ENCODE data around the gene C5orf22. TPM values are rescaled to one million over a fixed set of nuclear protein-coding genes. Genes with fewer than 3 reads are reported as not detected.

Gene C5orf22
- total and polyA plus RNA-seq, 4 donors: 4.6 to 10.3 (median 7.0) TPM

- DNase-seq (ENCODE audit: low spot score): no peak
- 34% methylated on average over 3 of the region's 3 CpGs for WGBS
- H3K36me3 ChIP-seq (ENCODE audit: control insufficient read depth in 4 of 4, insufficient read depth in 3 of 4, low read depth in 1 of 4, low read length in 3 of 4): no peaks in the 10 kb centered on the region
These were observed 49.5 kb downstream of the C5orf22 start for GRCh38 chr5:31581498-31582099.

DNA sequence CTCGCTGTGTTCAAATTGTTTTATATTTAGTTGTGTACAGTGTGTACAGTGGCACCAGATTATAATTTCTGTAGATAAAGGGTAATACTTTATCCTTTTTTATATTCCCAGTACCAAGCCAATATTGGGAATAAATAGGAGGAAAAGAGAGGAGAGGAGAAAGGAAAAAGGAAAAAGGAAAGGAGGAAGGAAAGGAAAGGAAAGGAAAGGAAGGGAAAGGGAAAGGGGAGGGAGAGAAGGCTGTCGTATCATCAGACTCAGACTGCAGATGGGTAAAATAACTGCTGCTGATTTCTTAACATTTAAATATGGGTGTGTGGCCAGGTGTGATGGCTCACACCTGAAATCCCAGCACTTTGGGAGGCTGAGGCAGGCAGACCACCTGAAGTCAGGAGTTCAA is 51.0 kb downstream of the C5orf22 start:
- no peaks in the 10 kb centered on the region for H3K9me3 ChIP-seq (ENCODE audit: control insufficient read depth in 4 of 4, low read length in 3 of 4)
- no peak overlapping the region for H3K4me3 ChIP-seq (ENCODE audit: low read depth in 1 of 3, low read length in 3 of 3)
- no peaks in the 10 kb centered on the region for H3K4me1 ChIP-seq (ENCODE audit: control insufficient read depth in 4 of 4, insufficient read depth in 4 of 4, low read length in 3 of 4)
- no peaks in the 10 kb centered on the region for H3K36me3 ChIP-seq (ENCODE audit: control insufficient read depth in 4 of 4, insufficient read depth in 3 of 4, low read depth in 1 of 4, low read length in 3 of 4)
- H3K9ac ChIP-seq (ENCODE audit: low read depth in 1 of 2, low read length in 2 of 2): no peak overlapping the region
- no peak for DNase-seq (ENCODE audit: low spot score)
- H3K27ac ChIP-seq (ENCODE audit: low read depth in 1 of 2, low read length in 2 of 2): no peak overlapping the region
- TF ChIP-seq, protein P1, sequence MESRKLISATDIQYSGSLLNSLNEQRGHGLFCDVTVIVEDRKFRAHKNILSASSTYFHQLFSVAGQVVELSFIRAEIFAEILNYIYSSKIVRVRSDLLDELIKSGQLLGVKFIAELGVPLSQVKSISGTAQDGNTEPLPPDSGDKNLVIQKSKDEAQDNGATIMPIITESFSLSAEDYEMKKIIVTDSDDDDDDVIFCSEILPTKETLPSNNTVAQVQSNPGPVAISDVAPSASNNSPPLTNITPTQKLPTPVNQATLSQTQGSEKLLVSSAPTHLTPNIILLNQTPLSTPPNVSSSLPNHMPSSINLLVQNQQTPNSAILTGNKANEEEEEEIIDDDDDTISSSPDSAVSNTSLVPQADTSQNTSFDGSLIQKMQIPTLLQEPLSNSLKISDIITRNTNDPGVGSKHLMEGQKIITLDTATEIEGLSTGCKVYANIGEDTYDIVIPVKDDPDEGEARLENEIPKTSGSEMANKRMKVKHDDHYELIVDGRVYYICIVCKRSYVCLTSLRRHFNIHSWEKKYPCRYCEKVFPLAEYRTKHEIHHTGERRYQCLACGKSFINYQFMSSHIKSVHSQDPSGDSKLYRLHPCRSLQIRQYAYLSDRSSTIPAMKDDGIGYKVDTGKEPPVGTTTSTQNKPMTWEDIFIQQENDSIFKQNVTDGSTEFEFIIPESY (IDR thresholded peaks at IDR 0.05): no peak
- no peak for TF ChIP-seq JUND (IDR thresholded peaks at IDR 0.05)
- TF ChIP-seq REST (IDR thresholded peaks at IDR 0.05): no peak
- no peak for TF ChIP-seq FOXA1 (IDR thresholded peaks at IDR 0.05)
- TF ChIP-seq RXRA (IDR thresholded peaks at IDR 0.05): no peak
- TF ChIP-seq HNF4G (IDR thresholded peaks at IDR 0.05): no peak
- no peak for TF ChIP-seq GABPA (IDR thresholded peaks at IDR 0.05 in 1 of 2, conservative IDR thresholded peaks at IDR 0.05 in 1 of 2)
- no peak for TF ChIP-seq EGR1 (IDR thresholded peaks at IDR 0.05; ENCODE audit: low read depth in 2 of 2)
- TF ChIP-seq NR2F2 (IDR thresholded peaks at IDR 0.05): no peak
- no peak for TF ChIP-seq HNF4A (conservative IDR thresholded peaks at IDR 0.05)
- 84% methylated on average over 2 of the region's 2 CpGs for WGBS
- H3K27me3 ChIP-seq (ENCODE audit: control insufficient read depth in 4 of 4, insufficient read depth in 4 of 4, low read length in 3 of 4): peaks cover 0 to 2% (median 0%) of the 10 kb centered on the region in 4 donors

More at GRCh38 chr5:31581498-31582099, 49.5 kb downstream of the C5orf22 start:
- Histone ChIP-seq H3K9me3 (ENCODE audit: control insufficient read depth in 4 of 4, low read length in 3 of 4) (no peaks in the 10 kb centered on the region), H3K9ac (ENCODE audit: low read depth in 1 of 2, low read length in 2 of 2) (no peak overlapping the region), H3K27ac (ENCODE audit: low read depth in 1 of 2, low read length in 2 of 2) (no peak overlapping the region), H3K4me3 (ENCODE audit: low read depth in 1 of 3, low read length in 3 of 3) (no peak overlapping the region), H3K27me3 (ENCODE audit: control insufficient read depth in 4 of 4, insufficient read depth in 4 of 4, low read length in 3 of 4) (peaks cover 0 to 2% (median 0%) of the 10 kb centered on the region in 4 donors), H3K4me1 (ENCODE audit: control insufficient read depth in 4 of 4, insufficient read depth in 4 of 4, low read length in 3 of 4) (no peaks in the 10 kb centered on the region)
- peak; percentile 82 to 85 for TF ChIP-seq RAD21 (IDR thresholded peaks at IDR 0.05)
- no peak for TF ChIP-seq YY1 (IDR thresholded peaks at IDR 0.05)
- TF ChIP-seq, protein P2, sequence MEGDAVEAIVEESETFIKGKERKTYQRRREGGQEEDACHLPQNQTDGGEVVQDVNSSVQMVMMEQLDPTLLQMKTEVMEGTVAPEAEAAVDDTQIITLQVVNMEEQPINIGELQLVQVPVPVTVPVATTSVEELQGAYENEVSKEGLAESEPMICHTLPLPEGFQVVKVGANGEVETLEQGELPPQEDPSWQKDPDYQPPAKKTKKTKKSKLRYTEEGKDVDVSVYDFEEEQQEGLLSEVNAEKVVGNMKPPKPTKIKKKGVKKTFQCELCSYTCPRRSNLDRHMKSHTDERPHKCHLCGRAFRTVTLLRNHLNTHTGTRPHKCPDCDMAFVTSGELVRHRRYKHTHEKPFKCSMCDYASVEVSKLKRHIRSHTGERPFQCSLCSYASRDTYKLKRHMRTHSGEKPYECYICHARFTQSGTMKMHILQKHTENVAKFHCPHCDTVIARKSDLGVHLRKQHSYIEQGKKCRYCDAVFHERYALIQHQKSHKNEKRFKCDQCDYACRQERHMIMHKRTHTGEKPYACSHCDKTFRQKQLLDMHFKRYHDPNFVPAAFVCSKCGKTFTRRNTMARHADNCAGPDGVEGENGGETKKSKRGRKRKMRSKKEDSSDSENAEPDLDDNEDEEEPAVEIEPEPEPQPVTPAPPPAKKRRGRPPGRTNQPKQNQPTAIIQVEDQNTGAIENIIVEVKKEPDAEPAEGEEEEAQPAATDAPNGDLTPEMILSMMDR (IDR thresholded peaks at IDR 0.05; ENCODE audit: low read depth, low read length, missing input control): peak; percentile 43
- TF ChIP-seq REST (IDR thresholded peaks at IDR 0.05): no peak

Data from liver (tissue), 9 donors.